NK-92 treated with Interleukin-12 subunit alpha and Interleukin-12 subunit beta, amount 100 ng/mL, for 24 hours (cell line): Measurements from ENCODE around the gene SVEP1.

Experiments used
- DNase-seq: peaks from one replicate; lab custom pipeline; 2025; lab: John Stamatoyannopoulos, UW

The SVEP1 gene

GRCh38 chr9:110521206-110521605, 58.3 kb downstream of the SVEP1 start:
- DNase-seq: no peak

GRCh38 chr9:110520120-110520701, 59.3 kb downstream of the SVEP1 start:
- no peak for DNase-seq

- DNase-seq: no peak
These were observed 62.1 kb downstream of the SVEP1 start for GRCh38 chr9:110517483-110517882.

- no peak for DNase-seq
These were observed 64.6 kb downstream of the SVEP1 start for GRCh38 chr9:110514897-110515296.

GRCh38 chr9:110512817-110513216, 66.7 kb downstream of the SVEP1 start:
- no peak for DNase-seq

- DNase-seq: no peak
These were observed 69.7 kb downstream of the SVEP1 start for GRCh38 chr9:110509792-110510191.

GRCh38 chr9:110502842-110503241, 76.7 kb downstream of the SVEP1 start:
- DNase-seq: peak; percentile 43

GRCh38 chr9:110499608-110500007, 79.9 kb downstream of the SVEP1 start:
- DNase-seq: no peak

GRCh38 chr9:110487196-110487595, 92.3 kb downstream of the SVEP1 start:
- DNase-seq: no peak

- no peak for DNase-seq
These were observed 93.3 kb downstream of the SVEP1 start for GRCh38 chr9:110486218-110486617.

GRCh38 chr9:110479481-110479880, 100.1 kb downstream of the SVEP1 start:
- DNase-seq: no peak

GRCh38 chr9:110476251-110476650, 103.3 kb downstream of the SVEP1 start:
- no peak for DNase-seq

GRCh38 chr9:110472111-110472510, 107.4 kb downstream of the SVEP1 start:
- DNase-seq: no peak

- DNase-seq: no peak
These were observed 110.6 kb downstream of the SVEP1 start for GRCh38 chr9:110468950-110469349.

- no peak for DNase-seq
These were observed 114.4 kb downstream of the SVEP1 start for GRCh38 chr9:110465190-110465589.

GRCh38 chr9:110464321-110464720, 115.2 kb downstream of the SVEP1 start:
- DNase-seq: no peak

- DNase-seq: no peak
These were observed 116.0 kb downstream of the SVEP1 start for GRCh38 chr9:110463499-110463898.

GRCh38 chr9:110457245-110457644, 122.3 kb downstream of the SVEP1 start:
- DNase-seq: no peak

GRCh38 chr9:110456681-110457080, 122.9 kb downstream of the SVEP1 start:
- DNase-seq: no peak

- DNase-seq: no peak
These were observed 123.7 kb downstream of the SVEP1 start for GRCh38 chr9:110455860-110456259.

GRCh38 chr9:110452227-110452801, 127.2 kb downstream of the SVEP1 start:
- DNase-seq: no peak

GRCh38 chr9:110451726-110452125, 127.8 kb downstream of the SVEP1 start:
- no peak for DNase-seq

- no peak for DNase-seq
These were observed 132.1 kb downstream of the SVEP1 start for GRCh38 chr9:110447476-110447875.

GRCh38 chr9:110446171-110446570, 133.4 kb downstream of the SVEP1 start:
- DNase-seq: no peak
